IMR-90 (cell line): ENCODE data around the gene RB1. TPM values are rescaled to one million over a fixed set of nuclear protein-coding genes. Genes with fewer than 3 reads are reported as not detected.

Source experiments
- ATAC-seq: fragments of 200-7000 bp; cut with Tn5 transposase; 2 replicates; pipeline ENCODE4 v1.9.1; 2020; ENCODE audit warnings: low read depth, mild to moderate bottlenecking, moderate library complexity
- BruUV-seq: library from RNA; stranded (reverse); fragments of 400-500 nt; replicated peaks from 2 replicates; lab custom pipeline; 2021; lab: Mats Ljungman, UMichigan
- CTCF ChIA-PET: fragments of 300-600 bp; formaldehyde crosslinking; extraction: SDS; loops from one replicate; lab custom pipeline; 2021; ENCODE audit warnings: antibody characterized with exemption; lab: Yijun Ruan, JAX
- POLR2A ChIA-PET: fragments of 300-600 bp; sonication (Branson Sonifier 250); formaldehyde crosslinking; loops from one replicate; lab custom pipeline; 2022; ENCODE audit warnings: antibody characterized with exemption; ENCODE audit not compliant: unreplicated experiment; lab: Charles Lee
- DNase-seq: peaks from one replicate; pipeline ENCODE4 v3.0.0; 2013
- H2AFZ ChIP-seq: replicated peaks from 2 replicates; pipeline ENCODE3; 2013; ENCODE audit warnings: low read length, mild to moderate bottlenecking; ENCODE audit not compliant: poor library complexity
- H2AK5ac ChIP-seq: 2 replicates; pipeline ENCODE4 v1.6.1; 2013; ENCODE audit warnings: low read depth, low read length, inconsistent platforms
- H2AK9ac ChIP-seq: replicated peaks from 2 replicates; pipeline ENCODE3; 2013; ENCODE audit warnings: mild to moderate bottlenecking, low read depth, low read length, moderate library complexity; ENCODE audit not compliant: poor library complexity
- H2BK120ac ChIP-seq: 2 replicates; pipeline ENCODE4 v1.6.1; 2013; ENCODE audit warnings: low read depth, low read length, inconsistent platforms
- H2BK15ac ChIP-seq: 3 replicates; pipeline ENCODE4 v1.6.1; 2013; ENCODE audit warnings: low read depth, low read length, inconsistent platforms
- H2BK20ac ChIP-seq: 2 replicates; pipeline ENCODE4 v1.6.1; 2013; ENCODE audit warnings: low read depth, mild to moderate bottlenecking, inconsistent platforms, low read length, moderate library complexity
- H2BK5ac ChIP-seq: 2 replicates; pipeline ENCODE4 v1.6.1; 2013; ENCODE audit warnings: mild to moderate bottlenecking, low read depth, low read length, inconsistent platforms; ENCODE audit not compliant: poor library complexity, severe bottlenecking
- H3K14ac ChIP-seq: replicated peaks from 2 replicates; pipeline ENCODE4 v1.6.1; 2013; ENCODE audit warnings: low read depth, low read length, inconsistent platforms
- H3K18ac ChIP-seq: 2 replicates; pipeline ENCODE4 v1.6.1; 2013; ENCODE audit warnings: low read depth, low read length, control low read depth
- H3K23ac ChIP-seq: 2 replicates; pipeline ENCODE4 v1.6.1; 2013; ENCODE audit warnings: low read depth, low read length, inconsistent platforms
- H3K27ac ChIP-seq: 2 replicates; pipeline ENCODE4 v1.5.1; 2013; ENCODE audit warnings: mild to moderate bottlenecking, control low read depth, low read length; ENCODE audit not compliant: insufficient read depth
- H3K27me3 ChIP-seq: 2 replicates; pipeline ENCODE4 v1.6.1; 2013; ENCODE audit warnings: low read length; ENCODE audit not compliant: control insufficient read depth, insufficient read depth
- H3K36me3 ChIP-seq: 2 replicates; pipeline ENCODE4 v1.6.1; 2013; ENCODE audit warnings: low read length, mixed read lengths; ENCODE audit not compliant: control insufficient read depth, insufficient read depth
- H3K4ac ChIP-seq: 2 replicates; pipeline ENCODE4 v1.6.1; 2013; ENCODE audit warnings: low read depth, low read length, inconsistent platforms
- H3K4me1 ChIP-seq: 2 replicates; pipeline ENCODE4 v1.6.1; 2013; ENCODE audit warnings: low read length, mixed read lengths; ENCODE audit not compliant: control insufficient read depth, insufficient read depth
- H3K4me2 ChIP-seq: 2 replicates; pipeline ENCODE4 v1.6.1; 2013; ENCODE audit warnings: low read depth, mild to moderate bottlenecking, control low read depth, low read length, moderate library complexity
- H3K4me3 ChIP-seq: 2 replicates; pipeline ENCODE4 v1.5.1; 2013; ENCODE audit warnings: low read depth, mild to moderate bottlenecking, control low read depth, low read length, moderate library complexity; ENCODE audit not compliant: insufficient read depth
- H3K56ac ChIP-seq: 2 replicates; pipeline ENCODE4 v1.6.1; 2013; ENCODE audit warnings: low read length, inconsistent platforms; ENCODE audit not compliant: insufficient read depth; ENCODE audit errors: extremely low read depth
- H3K79me1 ChIP-seq, 2 experiments: 2 replicates each; pipeline ENCODE4 v1.6.1; 2013; ENCODE audit warnings: low read length in 2 of 2, inconsistent platforms in 1 of 2, low read depth in 1 of 2
- H3K9ac ChIP-seq: 2 replicates; pipeline ENCODE4 v1.6.1; 2013; ENCODE audit warnings: low read depth, low read length, control low read depth
- H3K9me1 ChIP-seq: 2 replicates; pipeline ENCODE4 v1.6.1; 2013; ENCODE audit warnings: low read length, inconsistent platforms; ENCODE audit not compliant: insufficient read depth
- H3K9me3 ChIP-seq: 2 replicates; pipeline ENCODE4 v1.6.1; 2013; ENCODE audit warnings: low read length; ENCODE audit not compliant: control insufficient read depth, insufficient read depth
- H4K20me1 ChIP-seq: 2 replicates; pipeline ENCODE4 v1.6.1; 2013; ENCODE audit warnings: low read length, inconsistent platforms; ENCODE audit not compliant: insufficient read depth
- H4K5ac ChIP-seq: 2 replicates; pipeline ENCODE4 v1.6.1; 2013; ENCODE audit warnings: mild to moderate bottlenecking, low read depth, low read length, control low read depth
- H4K8ac ChIP-seq, 2 experiments: 2 replicates each; pipeline ENCODE4 v1.6.1; 2013; ENCODE audit warnings: low read depth in 2 of 2, low read length in 2 of 2, control low read depth in 1 of 2, inconsistent platforms in 1 of 2
- H4K91ac ChIP-seq: 2 replicates; pipeline ENCODE4 v1.6.1; 2013; ENCODE audit warnings: low read depth, low read length, inconsistent platforms; ENCODE audit not compliant: insufficient read depth
- FOS ChIP-seq: fragments of 150-350 bp; IDR thresholded peaks from 2 replicates; pipeline ENCODE4 v1.6.1; 2016; ENCODE audit warnings: low read depth, low read length
- RAD21 ChIP-seq: IDR thresholded peaks from 2 replicates; pipeline ENCODE4 v1.6.1; 2012; ENCODE audit warnings: low read length, improper control_type of control experiment
- RCOR1 ChIP-seq: IDR thresholded peaks from 2 replicates; pipeline ENCODE4 v1.6.1; 2012; ENCODE audit warnings: mild to moderate bottlenecking, low read length, improper control_type of control experiment; ENCODE audit not compliant: insufficient replicate concordance
- RFX5 ChIP-seq: IDR thresholded peaks from 2 replicates; pipeline ENCODE4 v1.8.0; 2012; ENCODE audit warnings: low read depth, mild to moderate bottlenecking, low read length, moderate library complexity
- SMC3 ChIP-seq: fragments of 150-350 bp; IDR thresholded peaks from 2 replicates; pipeline ENCODE4 v1.6.1; 2016; ENCODE audit warnings: low read depth, mild to moderate bottlenecking, antibody characterized with exemption, low read length, moderate library complexity
- WGBS, 2 experiments: methylation state at CpG; one replicate each; pipeline versions ENCODE4 v1.1.5 to v1.1.7; 2013; ENCODE audit warnings: missing lambda C conversion rate in 2 of 2; ENCODE audit not compliant: insufficient read length in 1 of 2; ENCODE audit errors: extremely low coverage in 2 of 2; 5-methylcytosine and 5-hydroxymethylcytosine counted together
- dilution Hi-C: fragments of 300-500 bp; cut with HindIII; formaldehyde crosslinking; loops from one replicate; pipeline ENCODE4 v1.14.3; 2018; ENCODE audit warnings: low sequenced_read_pairs; ENCODE audit not compliant: unreplicated experiment
- in situ Hi-C: fragments of 300-500 bp; cut with MboI; formaldehyde crosslinking; loops from 3 replicates; pipeline ENCODE4 v1.14.3; 2019; ENCODE audit warnings: low sequenced_read_pairs, inconsistent platforms, mixed read lengths
- intact Hi-C: fragments of 100-400 bp; cut with micrococcal nuclease; formaldehyde crosslinking; loops from 2 replicates; pipeline ENCODE4 v1.10.0; 2022
- polyA plus RNA-seq, 3 experiments: library from polyadenylated mRNA; depleted of rRNA; stranded (reverse); fragments of >200 nt; gene quantifications; 2 replicates each; pipeline ENCODE4 v1.2.3, GENCODE V29; 2012; ENCODE audit warnings: low replicate concordance in 1 of 3
- total RNA-seq: library from RNA; depleted of rRNA; stranded (reverse); fragments of >200 nt; gene quantifications from 2 replicates; pipeline ENCODE4 v1.2.3, GENCODE V29; 2012
- TF ChIP-seq, protein P1 (sequence below): fragments of 150-350 bp; IDR thresholded peaks from 2 replicates; pipeline ENCODE4 v1.6.1; 2016; ENCODE audit warnings: low read depth, mild to moderate bottlenecking, low read length, moderate library complexity, borderline replicate concordance

The RB1 gene
- total and polyA plus RNA-seq, 2 of the 4 experiments (the other 2 are of a cell fraction), result 11.4 to 15.4 TPM

DNA sequence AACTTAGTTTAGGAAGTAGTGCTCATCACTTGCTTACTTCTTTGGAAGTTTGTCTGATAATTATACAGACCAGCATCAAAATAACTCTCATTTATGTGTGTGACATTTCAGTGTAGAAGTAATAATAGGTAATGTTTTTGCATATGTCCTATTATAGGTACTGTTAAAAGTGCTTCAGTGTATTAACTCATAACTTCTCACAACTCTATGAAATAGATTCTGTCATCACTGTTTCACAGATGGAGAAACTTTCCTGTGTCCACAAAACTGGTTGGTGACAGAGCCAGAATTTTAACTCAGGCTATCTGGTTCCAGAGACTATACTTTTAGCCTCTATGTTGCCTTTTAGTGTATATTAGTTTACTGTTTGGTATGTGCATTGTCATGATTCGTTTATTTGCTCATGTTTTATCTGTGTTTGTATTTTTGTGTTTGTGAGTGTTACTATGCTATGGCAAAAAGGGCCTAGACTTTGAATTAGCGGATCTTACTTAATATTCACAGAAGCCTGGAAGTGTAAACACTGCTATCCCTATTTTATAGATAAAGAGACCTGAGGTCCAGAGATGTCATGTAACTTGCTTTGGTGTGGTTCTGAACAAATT is 96.6 kb downstream of the RB1 start:
- H3K14ac ChIP-seq, result no peak overlapping the region

More for the DNA sequence above, 96.6 kb downstream of the RB1 start:
- H4K8ac ChIP-seq, result no peak overlapping the region; a peak in 1 of 4 replicates
- H3K56ac ChIP-seq, result no peak overlapping the region
- peaks cover 5% of the 10 kb centered on the region; the same call in 1 of the 2 replicates for H3K4me1 ChIP-seq
- no peak overlapping the region for H2BK120ac ChIP-seq
- H2BK5ac ChIP-seq, result peak overlapping the region; percentile 78
- no peak overlapping the region for H3K4me3 ChIP-seq
- H3K4me2 ChIP-seq, result peak overlapping the region; percentile 25
- no peak overlapping the region for H4K91ac ChIP-seq
- H3K23ac ChIP-seq, result 0 out of 2 replicates have a peak overlapping the region, but pooled peaks have one; percentile 23
- no peak overlapping the region for H2BK15ac ChIP-seq
- no peaks in the 10 kb centered on the region for H4K20me1 ChIP-seq
- no CpG with 5 or more reads among the region's 2 CpGs for WGBS, 2 experiments
- no peaks in the 10 kb centered on the region for H3K9me1 ChIP-seq
- no peak overlapping the region for H2AFZ ChIP-seq
- intact Hi-C loops, result no loop called here
- H3K9ac ChIP-seq, result no peak overlapping the region
- TF ChIP-seq FOS, result no peak
- no peak for TF ChIP-seq SMC3
- TF ChIP-seq, protein P1, sequence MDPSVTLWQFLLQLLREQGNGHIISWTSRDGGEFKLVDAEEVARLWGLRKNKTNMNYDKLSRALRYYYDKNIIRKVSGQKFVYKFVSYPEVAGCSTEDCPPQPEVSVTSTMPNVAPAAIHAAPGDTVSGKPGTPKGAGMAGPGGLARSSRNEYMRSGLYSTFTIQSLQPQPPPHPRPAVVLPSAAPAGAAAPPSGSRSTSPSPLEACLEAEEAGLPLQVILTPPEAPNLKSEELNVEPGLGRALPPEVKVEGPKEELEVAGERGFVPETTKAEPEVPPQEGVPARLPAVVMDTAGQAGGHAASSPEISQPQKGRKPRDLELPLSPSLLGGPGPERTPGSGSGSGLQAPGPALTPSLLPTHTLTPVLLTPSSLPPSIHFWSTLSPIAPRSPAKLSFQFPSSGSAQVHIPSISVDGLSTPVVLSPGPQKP, result no peak
- no peak for TF ChIP-seq RCOR1
- TF ChIP-seq RFX5, result no peak
- no peak for TF ChIP-seq RAD21
- ATAC-seq, result peak; percentile 18
- dilution Hi-C loops, result no loop called here
- ChIA-PET CTCF (interaction anchor here (0.6 kb wide), 2 partner anchors 18 to 180 kb away, joined by 3 read pairs; no protein-coding TSS in a partner anchor), POLR2A (no interaction called here)
- BruUV-seq, result no TSS peak
- no peak overlapping the region for H4K5ac ChIP-seq
- H3K4ac ChIP-seq, result no peak overlapping the region
- no peak overlapping the region for H2AK9ac ChIP-seq
- no peak overlapping the region for H2BK20ac ChIP-seq
- H3K27ac ChIP-seq, result peak overlapping the region; percentile 44; the same call in 1 of the 2 replicates
- no peak overlapping the region for H2AK5ac ChIP-seq
- in situ Hi-C loops, result no loop called here
- no peak overlapping the region for H3K18ac ChIP-seq
- no peak for DNase-seq
- peaks cover 3 to 19% of the 10 kb centered on the region in 2 experiments; a peak in 1 of 4 replicates for H3K79me1 ChIP-seq
- no peaks in the 10 kb centered on the region for H3K36me3 ChIP-seq
- no peaks in the 10 kb centered on the region for H3K9me3 ChIP-seq
- H3K27me3 ChIP-seq, result no peaks in the 10 kb centered on the region
